ENCODE results near the gene ANKRD12.

- TF ChIP-seq, protein P1, sequence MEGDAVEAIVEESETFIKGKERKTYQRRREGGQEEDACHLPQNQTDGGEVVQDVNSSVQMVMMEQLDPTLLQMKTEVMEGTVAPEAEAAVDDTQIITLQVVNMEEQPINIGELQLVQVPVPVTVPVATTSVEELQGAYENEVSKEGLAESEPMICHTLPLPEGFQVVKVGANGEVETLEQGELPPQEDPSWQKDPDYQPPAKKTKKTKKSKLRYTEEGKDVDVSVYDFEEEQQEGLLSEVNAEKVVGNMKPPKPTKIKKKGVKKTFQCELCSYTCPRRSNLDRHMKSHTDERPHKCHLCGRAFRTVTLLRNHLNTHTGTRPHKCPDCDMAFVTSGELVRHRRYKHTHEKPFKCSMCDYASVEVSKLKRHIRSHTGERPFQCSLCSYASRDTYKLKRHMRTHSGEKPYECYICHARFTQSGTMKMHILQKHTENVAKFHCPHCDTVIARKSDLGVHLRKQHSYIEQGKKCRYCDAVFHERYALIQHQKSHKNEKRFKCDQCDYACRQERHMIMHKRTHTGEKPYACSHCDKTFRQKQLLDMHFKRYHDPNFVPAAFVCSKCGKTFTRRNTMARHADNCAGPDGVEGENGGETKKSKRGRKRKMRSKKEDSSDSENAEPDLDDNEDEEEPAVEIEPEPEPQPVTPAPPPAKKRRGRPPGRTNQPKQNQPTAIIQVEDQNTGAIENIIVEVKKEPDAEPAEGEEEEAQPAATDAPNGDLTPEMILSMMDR (conservative IDR thresholded peaks at IDR 0.05): no peak
- no peak for TF ChIP-seq EZH2 (IDR thresholded peaks at IDR 0.05; ENCODE audit: low read depth)
These were observed 2.9 kb downstream of the ANKRD12 start for GRCh38 chr18:9139400-9140039.

Measured in PC-9 (cell line).